GM10266 (cell line): ENCODE measurements around the gene DCTN2.
"Not testable (repeated sequence)": the region's sequence is repeated elsewhere in the genome, so short reads cannot be mapped to it uniquely, and the experiment has no call there.

Source experiments
- DNase-seq: peaks from one replicate; pipeline ENCODE4 v3.0.0; 2012; ENCODE audit errors: extremely low spot score
- CTCF ChIP-seq: IDR thresholded peaks from 2 replicates; pipeline ENCODE4 v1.5.1; 2012; ENCODE audit warnings: mild to moderate bottlenecking, low read depth; ENCODE audit not compliant: control insufficient read depth, insufficient read depth; ENCODE audit errors: missing control alignments

The DCTN2 gene

DNA sequence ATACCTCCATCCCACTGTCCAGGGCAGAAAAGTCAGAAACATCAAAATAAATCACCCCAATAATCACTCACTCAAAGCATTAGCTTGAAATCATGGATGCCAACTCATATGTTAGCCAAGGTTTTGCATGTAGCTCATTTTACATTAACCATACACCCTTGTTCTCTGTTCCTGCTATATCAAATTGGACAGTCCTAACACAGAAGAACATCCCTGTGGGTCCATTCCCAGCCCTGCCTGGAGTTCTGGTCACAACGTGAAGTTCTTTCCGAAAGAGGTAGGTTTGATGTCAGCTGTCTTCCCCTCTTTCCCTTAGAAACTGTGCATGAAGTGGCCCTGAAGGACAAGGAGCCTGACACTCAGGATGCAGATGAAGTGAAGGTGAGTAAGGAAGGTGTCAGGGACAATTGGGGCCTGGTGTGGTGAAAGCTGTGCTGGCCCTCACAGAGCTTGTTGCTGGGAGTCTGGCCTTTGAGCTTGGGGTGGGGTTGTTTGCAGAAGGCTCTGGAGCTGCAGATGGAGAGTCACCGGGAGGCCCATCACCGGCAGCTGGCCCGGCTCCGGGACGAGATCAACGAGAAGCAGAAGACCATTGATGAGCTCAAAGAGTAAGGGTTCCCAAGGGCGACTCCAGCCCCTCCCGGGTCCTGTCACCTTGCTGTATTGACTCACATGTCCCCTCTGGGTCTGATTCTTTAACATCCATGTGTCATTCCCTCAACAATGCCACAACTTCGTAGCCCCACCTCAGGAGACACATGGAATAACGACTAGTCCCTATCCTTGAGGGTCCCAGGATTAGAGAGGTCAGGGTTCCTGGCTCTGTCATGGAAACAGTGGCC, 29.0 kb upstream of the DCTN2 start:
- no peak for TF ChIP-seq CTCF
- DNase-seq = no peak

GRCh38 chr12:57574795-57575194, 27.8 kb upstream of the DCTN2 start:
- TF ChIP-seq CTCF = no peak
- no peak for DNase-seq

- no peak for DNase-seq
- TF ChIP-seq CTCF = no peak
These were observed 25.2 kb upstream of the DCTN2 start for GRCh38 chr12:57571926-57572762.

GRCh38 chr12:57570438-57570837, 23.4 kb upstream of the DCTN2 start:
- not testable (repeated sequence) for DNase-seq

DNA sequence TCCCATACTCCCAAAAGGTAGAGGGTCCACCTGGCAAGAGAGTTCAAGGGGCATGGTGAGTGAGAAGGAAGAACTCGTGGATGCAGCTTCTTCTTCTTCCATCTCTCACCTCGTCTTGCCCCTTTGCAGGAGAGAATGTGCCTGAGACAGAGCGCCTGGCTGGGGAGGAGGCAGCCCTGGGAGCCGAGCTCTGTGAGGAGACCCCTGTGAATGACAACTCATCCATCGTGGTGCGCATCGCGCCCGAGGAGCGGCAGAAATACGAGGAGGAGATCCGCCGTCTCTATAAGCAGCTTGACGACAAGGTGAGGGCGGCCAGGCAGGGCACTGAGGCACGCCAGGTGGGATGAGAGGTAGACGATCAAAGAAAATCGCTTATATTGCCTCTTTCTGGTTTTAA, 22.9 kb upstream of the DCTN2 start:
- no peak for TF ChIP-seq CTCF
- no peak for DNase-seq

- TF ChIP-seq CTCF = no peak
- DNase-seq = no peak
These were observed 21.8 kb upstream of the DCTN2 start for GRCh38 chr12:57568838-57569237.

DNA sequence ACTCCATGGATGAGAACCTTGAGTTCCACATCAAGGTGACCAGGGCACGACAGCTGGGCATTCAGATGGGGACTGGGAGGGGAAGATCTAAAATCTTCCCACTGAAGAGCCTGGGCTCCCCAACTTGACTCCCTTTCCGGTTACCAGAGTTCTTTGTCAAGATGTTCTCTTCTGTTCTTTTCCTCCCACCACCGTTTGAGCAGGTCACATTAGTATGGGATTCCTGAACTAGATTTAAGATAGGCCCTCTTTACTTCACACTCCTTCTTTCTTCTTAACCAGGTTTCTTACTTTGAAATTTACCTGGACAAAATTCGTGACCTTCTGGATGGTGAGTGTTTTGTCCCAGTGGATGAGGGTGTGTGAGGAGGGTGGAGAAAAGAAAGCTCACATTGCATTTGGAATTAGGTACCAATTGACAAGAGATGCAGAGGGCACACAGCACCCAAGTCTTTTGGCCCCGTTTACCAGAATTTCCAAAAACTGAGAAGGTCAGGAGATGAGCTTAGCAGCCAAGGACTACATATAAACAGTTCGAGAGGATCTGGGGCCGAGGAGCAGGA, 17.3 kb upstream of the DCTN2 start:
- TF ChIP-seq CTCF = no peak
- DNase-seq = no peak
